ENCODE results near the gene FAM181A.

DNA sequence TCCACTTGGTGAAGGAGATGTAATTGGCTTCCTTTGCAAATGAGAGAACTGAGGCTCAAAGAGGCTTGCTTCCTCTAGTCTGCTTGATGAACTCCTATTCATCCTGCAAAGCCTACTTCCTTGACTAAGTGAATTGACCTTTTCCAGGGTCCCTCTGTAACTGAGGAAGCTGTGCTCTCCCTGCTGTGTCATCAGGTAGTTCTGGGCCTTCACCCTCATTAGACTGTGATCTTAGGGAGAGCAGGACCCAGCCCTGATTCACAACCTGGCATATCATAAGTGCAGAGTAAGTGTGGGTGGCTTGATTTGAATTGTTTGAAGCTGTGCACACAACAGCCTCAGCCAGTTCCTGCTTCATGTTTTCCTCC, 32.9 kb downstream of the FAM181A start:
- TF ChIP-seq, protein P1, sequence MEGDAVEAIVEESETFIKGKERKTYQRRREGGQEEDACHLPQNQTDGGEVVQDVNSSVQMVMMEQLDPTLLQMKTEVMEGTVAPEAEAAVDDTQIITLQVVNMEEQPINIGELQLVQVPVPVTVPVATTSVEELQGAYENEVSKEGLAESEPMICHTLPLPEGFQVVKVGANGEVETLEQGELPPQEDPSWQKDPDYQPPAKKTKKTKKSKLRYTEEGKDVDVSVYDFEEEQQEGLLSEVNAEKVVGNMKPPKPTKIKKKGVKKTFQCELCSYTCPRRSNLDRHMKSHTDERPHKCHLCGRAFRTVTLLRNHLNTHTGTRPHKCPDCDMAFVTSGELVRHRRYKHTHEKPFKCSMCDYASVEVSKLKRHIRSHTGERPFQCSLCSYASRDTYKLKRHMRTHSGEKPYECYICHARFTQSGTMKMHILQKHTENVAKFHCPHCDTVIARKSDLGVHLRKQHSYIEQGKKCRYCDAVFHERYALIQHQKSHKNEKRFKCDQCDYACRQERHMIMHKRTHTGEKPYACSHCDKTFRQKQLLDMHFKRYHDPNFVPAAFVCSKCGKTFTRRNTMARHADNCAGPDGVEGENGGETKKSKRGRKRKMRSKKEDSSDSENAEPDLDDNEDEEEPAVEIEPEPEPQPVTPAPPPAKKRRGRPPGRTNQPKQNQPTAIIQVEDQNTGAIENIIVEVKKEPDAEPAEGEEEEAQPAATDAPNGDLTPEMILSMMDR (conservative IDR thresholded peaks at IDR 0.05) = no peak
- TF ChIP-seq EZH2 (IDR thresholded peaks at IDR 0.05; ENCODE audit: low read depth) = no peak
